SK-N-SH treated with all-trans-retinoic acid at 6 μM for 48 hours (cell line): ENCODE results near the gene C1orf141.

ENCODE experiments used
- ATAC-seq: fragments of 200-7000 bp; cut with Tn5 transposase; 3 replicates; pipeline ENCODE4 v1.9.1; 2020; ENCODE audit warnings: mild to moderate bottlenecking, moderate library complexity
- ARNTL ChIP-seq: fragments of 450-650 bp; formaldehyde crosslinking; IDR thresholded peaks from 2 replicates; pipeline ENCODE4 v1.5.0; 2020; ENCODE audit warnings: low read depth, mild to moderate bottlenecking, moderate library complexity, borderline replicate concordance
- BACH2 ChIP-seq: fragments of 250-450 bp; sonication (Bioruptor Pico); IDR thresholded peaks from 2 replicates; pipeline ENCODE4 v1.9.0; 2021; ENCODE audit warnings: mild to moderate bottlenecking, borderline replicate concordance
- CSDC2 ChIP-seq: fragments of 250-450 bp; sonication (Bioruptor Pico); IDR thresholded peaks from 2 replicates; pipeline ENCODE4 v1.5.0; 2020; ENCODE audit warnings: mild to moderate bottlenecking, moderate library complexity
- ESRRG ChIP-seq: fragments of 250-450 bp; sonication (Bioruptor Pico); IDR thresholded peaks from 2 replicates; pipeline ENCODE4 v1.6.1; 2021; ENCODE audit warnings: mild to moderate bottlenecking
- GLIS3 ChIP-seq: fragments of 250-450 bp; sonication (Bioruptor Pico); IDR thresholded peaks from 2 replicates; pipeline ENCODE4 v1.5.0; 2020; ENCODE audit warnings: mild to moderate bottlenecking, moderate library complexity
- ISL1 ChIP-seq: fragments of 250-450 bp; sonication (Bioruptor Pico); IDR thresholded peaks from 2 replicates; pipeline ENCODE4 v2.1.2; 2022; ENCODE audit warnings: mild to moderate bottlenecking, moderate library complexity
- OSR1 ChIP-seq: fragments of 250-450 bp; sonication (Bioruptor Pico); IDR thresholded peaks from 2 replicates; pipeline ENCODE4 v1.8.0; 2022; ENCODE audit warnings: moderate library complexity, mild to moderate bottlenecking, inconsistent platforms
- PPARA ChIP-seq: fragments of 250-450 bp; sonication (Bioruptor Pico); IDR thresholded peaks from 2 replicates; pipeline ENCODE4 v1.5.0; 2020; ENCODE audit warnings: mild to moderate bottlenecking, borderline replicate concordance
- RARB ChIP-seq: fragments of 250-450 bp; sonication (Bioruptor Pico); IDR thresholded peaks from 2 replicates; pipeline ENCODE4 v1.8.0; 2021; ENCODE audit warnings: mild to moderate bottlenecking, moderate library complexity
- SNAI2 ChIP-seq: fragments of 250-450 bp; sonication (Bioruptor Pico); IDR thresholded peaks from 2 replicates; pipeline ENCODE4 v1.5.0; 2020; ENCODE audit warnings: mild to moderate bottlenecking, moderate library complexity
- TCF4 ChIP-seq: fragments of 250-450 bp; sonication (Bioruptor Pico); IDR thresholded peaks from 2 replicates; pipeline ENCODE4 v1.8.0; 2021; ENCODE audit warnings: mild to moderate bottlenecking, moderate library complexity, borderline replicate concordance
- TOX ChIP-seq: fragments of 250-450 bp; sonication (Bioruptor Pico); IDR thresholded peaks from 2 replicates; pipeline ENCODE4 v1.8.0; 2021; ENCODE audit warnings: mild to moderate bottlenecking, moderate library complexity, borderline replicate concordance
- ZC3H10 ChIP-seq: fragments of 250-450 bp; sonication (Bioruptor Pico); IDR thresholded peaks from 2 replicates; pipeline ENCODE4 v1.5.1; 2021; ENCODE audit warnings: mild to moderate bottlenecking, moderate library complexity
- ZFP3 ChIP-seq: fragments of 250-450 bp; sonication (Bioruptor Pico); IDR thresholded peaks from 2 replicates; pipeline ENCODE4 v1.5.0; 2020; ENCODE audit warnings: mild to moderate bottlenecking, moderate library complexity
- ZNF565 ChIP-seq: fragments of 450-650 bp; formaldehyde crosslinking; conservative IDR thresholded peaks from 2 replicates; pipeline ENCODE4 v1.5.0; 2020; ENCODE audit warnings: low read depth, mild to moderate bottlenecking, moderate library complexity
- ZNF70 ChIP-seq: fragments of 450-650 bp; formaldehyde crosslinking; IDR thresholded peaks from 2 replicates; pipeline ENCODE4 v1.5.0; 2020; ENCODE audit warnings: mild to moderate bottlenecking, moderate library complexity
- ZNF8 ChIP-seq: fragments of 450-650 bp; formaldehyde crosslinking; IDR thresholded peaks from 2 replicates; pipeline ENCODE4 v1.5.0; 2020; ENCODE audit warnings: mild to moderate bottlenecking, moderate library complexity
- TF ChIP-seq, protein P1 (sequence below): fragments of 250-450 bp; sonication (Bioruptor Pico); IDR thresholded peaks from 2 replicates; pipeline ENCODE4 v1.8.0; 2021; ENCODE audit warnings: low read depth, mild to moderate bottlenecking, moderate library complexity, borderline replicate concordance
- TF ChIP-seq, protein P2 (sequence below): fragments of 250-450 bp; sonication (Bioruptor Pico); IDR thresholded peaks from 2 replicates; pipeline ENCODE4 v1.5.1; 2021; ENCODE audit warnings: mild to moderate bottlenecking, moderate library complexity
- TF ChIP-seq, protein P3 (sequence below): fragments of 250-450 bp; sonication (Bioruptor Pico); IDR thresholded peaks from 2 replicates; pipeline ENCODE4 v1.8.0; 2020; ENCODE audit warnings: mild to moderate bottlenecking, moderate library complexity, borderline replicate concordance
- TF ChIP-seq, protein P4 (sequence below): fragments of 250-450 bp; sonication (Bioruptor Pico); IDR thresholded peaks from 2 replicates; pipeline ENCODE4 v1.5.1; 2020; ENCODE audit warnings: low read depth, mild to moderate bottlenecking, moderate library complexity

C1orf141 gene

DNA sequence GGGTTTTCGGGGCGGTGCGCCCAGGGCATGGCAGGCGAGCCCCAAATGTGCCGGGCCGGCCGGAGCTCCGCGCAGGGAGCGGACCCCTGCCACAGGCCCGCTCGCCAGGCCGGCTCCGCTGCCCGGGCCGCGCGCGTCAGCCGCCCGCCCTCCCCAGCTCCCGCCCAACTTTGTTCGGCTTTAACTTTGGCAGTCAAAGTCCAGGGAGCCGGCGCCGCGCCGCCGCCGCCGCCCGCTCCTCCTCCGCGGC, 81.3 kb downstream of the C1orf141 start:
- TF ChIP-seq RARB (CRISPR knock-in tag) (no peak), ZNF8 (no peak), CSDC2 (CRISPR knock-in tag) (no peak), SNAI2 (CRISPR knock-in tag) (no peak), ZNF70 (CRISPR knock-in tag) (no peak), TCF4 (CRISPR knock-in tag) (no peak), ZNF565 (CRISPR knock-in tag) (no peak), ARNTL (CRISPR knock-in tag) (no peak), ZFP3 (no peak), ESRRG (CRISPR knock-in tag) (no peak)
- TF ChIP-seq, protein P1, sequence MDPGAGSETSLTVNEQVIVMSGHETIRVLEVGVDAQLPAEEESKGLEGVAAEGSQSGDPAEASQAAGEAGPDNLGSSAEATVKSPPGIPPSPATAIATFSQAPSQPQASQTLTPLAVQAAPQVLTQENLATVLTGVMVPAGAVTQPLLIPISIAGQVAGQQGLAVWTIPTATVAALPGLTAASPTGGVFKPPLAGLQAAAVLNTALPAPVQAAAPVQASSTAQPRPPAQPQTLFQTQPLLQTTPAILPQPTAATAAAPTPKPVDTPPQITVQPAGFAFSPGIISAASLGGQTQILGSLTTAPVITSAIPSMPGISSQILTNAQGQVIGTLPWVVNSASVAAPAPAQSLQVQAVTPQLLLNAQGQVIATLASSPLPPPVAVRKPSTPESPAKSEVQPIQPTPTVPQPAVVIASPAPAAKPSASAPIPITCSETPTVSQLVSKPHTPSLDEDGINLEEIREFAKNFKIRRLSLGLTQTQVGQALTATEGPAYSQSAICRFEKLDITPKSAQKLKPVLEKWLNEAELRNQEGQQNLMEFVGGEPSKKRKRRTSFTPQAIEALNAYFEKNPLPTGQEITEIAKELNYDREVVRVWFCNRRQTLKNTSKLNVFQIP (CRISPR knock-in tag), result no peak
- TF ChIP-seq, protein P2, sequence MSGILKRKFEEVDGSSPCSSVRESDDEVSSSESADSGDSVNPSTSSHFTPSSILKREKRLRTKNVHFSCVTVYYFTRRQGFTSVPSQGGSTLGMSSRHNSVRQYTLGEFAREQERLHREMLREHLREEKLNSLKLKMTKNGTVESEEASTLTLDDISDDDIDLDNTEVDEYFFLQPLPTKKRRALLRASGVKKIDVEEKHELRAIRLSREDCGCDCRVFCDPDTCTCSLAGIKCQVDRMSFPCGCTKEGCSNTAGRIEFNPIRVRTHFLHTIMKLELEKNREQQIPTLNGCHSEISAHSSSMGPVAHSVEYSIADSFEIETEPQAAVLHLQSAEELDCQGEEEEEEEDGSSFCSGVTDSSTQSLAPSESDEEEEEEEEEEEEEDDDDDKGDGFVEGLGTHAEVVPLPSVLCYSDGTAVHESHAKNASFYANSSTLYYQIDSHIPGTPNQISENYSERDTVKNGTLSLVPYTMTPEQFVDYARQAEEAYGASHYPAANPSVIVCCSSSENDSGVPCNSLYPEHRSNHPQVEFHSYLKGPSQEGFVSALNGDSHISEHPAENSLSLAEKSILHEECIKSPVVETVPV (CRISPR knock-in tag), result no peak
- TF ChIP-seq, protein P3, sequence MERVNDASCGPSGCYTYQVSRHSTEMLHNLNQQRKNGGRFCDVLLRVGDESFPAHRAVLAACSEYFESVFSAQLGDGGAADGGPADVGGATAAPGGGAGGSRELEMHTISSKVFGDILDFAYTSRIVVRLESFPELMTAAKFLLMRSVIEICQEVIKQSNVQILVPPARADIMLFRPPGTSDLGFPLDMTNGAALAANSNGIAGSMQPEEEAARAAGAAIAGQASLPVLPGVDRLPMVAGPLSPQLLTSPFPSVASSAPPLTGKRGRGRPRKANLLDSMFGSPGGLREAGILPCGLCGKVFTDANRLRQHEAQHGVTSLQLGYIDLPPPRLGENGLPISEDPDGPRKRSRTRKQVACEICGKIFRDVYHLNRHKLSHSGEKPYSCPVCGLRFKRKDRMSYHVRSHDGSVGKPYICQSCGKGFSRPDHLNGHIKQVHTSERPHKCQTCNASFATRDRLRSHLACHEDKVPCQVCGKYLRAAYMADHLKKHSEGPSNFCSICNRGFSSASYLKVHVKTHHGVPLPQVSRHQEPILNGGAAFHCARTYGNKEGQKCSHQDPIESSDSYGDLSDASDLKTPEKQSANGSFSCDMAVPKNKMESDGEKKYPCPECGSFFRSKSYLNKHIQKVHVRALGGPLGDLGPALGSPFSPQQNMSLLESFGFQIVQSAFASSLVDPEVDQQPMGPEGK, result no peak
- peak; percentile 72 for ATAC-seq

DNA sequence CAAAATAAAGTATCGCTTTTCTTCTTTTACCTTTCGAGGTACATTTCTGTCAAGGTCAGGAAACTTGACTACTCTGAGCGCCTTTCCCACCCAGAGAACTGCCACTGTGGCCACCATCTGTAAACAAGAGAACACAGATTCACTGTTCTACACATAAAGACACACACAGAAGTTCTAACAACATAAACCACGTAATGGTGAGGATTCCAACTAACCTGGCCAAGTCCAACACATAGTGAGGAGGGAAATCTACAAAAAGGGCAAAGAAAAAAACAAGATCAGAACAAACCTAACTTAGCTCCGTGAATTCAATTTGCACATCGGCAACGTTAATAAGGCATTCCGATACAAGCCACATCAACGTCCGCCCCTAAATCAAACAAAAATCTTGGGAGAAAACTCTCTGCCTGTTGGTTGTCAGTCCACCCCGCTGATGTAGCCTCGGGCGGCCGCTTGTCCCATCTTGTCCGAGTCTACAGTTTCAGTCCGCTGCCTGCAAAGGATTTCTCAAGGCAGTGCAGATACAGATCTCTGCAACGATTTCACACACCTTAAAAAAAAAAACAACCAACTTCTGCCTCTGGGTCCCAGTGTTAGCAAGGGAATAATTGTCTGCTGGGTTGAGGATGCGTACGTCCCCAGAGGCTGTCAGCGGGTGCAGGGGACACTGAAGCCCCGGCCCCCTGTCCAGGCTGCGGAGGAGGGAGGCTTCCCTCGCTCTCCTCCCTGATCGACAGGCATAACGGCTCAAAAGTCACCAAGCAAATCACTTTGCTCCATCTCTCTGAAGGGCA, 81.8 kb downstream of the C1orf141 start:
- TF ChIP-seq CSDC2 (CRISPR knock-in tag), result no peak
- no peak for TF ChIP-seq TOX (CRISPR knock-in tag)
- no peak for TF ChIP-seq ARNTL (CRISPR knock-in tag)
- TF ChIP-seq, protein P3, result no peak
- TF ChIP-seq, protein P2 (CRISPR knock-in tag), result no peak
- TF ChIP-seq ZC3H10 (CRISPR knock-in tag), result no peak
- TF ChIP-seq ZNF565 (CRISPR knock-in tag), result no peak
- TF ChIP-seq PPARA, result no peak
- no peak for TF ChIP-seq BACH2 (CRISPR knock-in tag)
- no peak for TF ChIP-seq OSR1 (CRISPR knock-in tag)
- no peak for TF ChIP-seq ISL1 (CRISPR knock-in tag)
- TF ChIP-seq TCF4 (CRISPR knock-in tag), result no peak
- ATAC-seq, result peak; percentile 51

DNA sequence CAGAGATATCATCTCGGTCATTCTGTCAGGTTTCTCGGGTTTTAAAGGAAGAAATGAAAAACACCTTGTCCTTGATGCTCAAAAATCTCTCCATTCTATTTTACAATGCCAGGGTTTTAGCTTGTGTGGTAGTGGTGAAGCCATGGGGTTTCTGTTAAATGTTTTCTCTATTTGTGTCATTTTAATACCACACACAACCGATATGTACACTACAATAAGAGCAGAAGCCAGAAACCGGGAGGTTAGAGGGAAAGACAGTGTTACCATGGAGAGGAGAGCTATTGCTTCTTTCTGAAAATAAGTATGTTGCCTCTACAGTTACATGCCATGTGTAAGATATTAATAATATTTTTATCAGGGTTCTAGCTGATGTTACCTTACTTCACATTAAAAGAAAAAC, 83.6 kb downstream of the C1orf141 start:
- no peak for ATAC-seq
- TF ChIP-seq ZFP3, result no peak
- no peak for TF ChIP-seq SNAI2 (CRISPR knock-in tag)
- no peak for TF ChIP-seq CSDC2 (CRISPR knock-in tag)
- TF ChIP-seq GLIS3, result no peak
- TF ChIP-seq, protein P2 (CRISPR knock-in tag), result no peak
- TF ChIP-seq PPARA, result no peak
- no peak for TF ChIP-seq ISL1 (CRISPR knock-in tag)
- TF ChIP-seq ZC3H10 (CRISPR knock-in tag), result no peak
- TF ChIP-seq, protein P4, sequence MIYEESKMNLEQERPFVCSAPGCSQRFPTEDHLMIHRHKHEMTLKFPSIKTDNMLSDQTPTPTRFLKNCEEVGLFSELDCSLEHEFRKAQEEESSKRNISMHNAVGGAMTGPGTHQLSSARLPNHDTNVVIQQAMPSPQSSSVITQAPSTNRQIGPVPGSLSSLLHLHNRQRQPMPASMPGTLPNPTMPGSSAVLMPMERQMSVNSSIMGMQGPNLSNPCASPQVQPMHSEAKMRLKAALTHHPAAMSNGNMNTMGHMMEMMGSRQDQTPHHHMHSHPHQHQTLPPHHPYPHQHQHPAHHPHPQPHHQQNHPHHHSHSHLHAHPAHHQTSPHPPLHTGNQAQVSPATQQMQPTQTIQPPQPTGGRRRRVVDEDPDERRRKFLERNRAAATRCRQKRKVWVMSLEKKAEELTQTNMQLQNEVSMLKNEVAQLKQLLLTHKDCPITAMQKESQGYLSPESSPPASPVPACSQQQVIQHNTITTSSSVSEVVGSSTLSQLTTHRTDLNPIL (CRISPR knock-in tag), result no peak
- TF ChIP-seq ARNTL (CRISPR knock-in tag), result no peak
- TF ChIP-seq, protein P1 (CRISPR knock-in tag), result no peak
